SH-SY5Y (cell line): ENCODE results near the gene PKNOX2.

Experiments used
- GATA2 ChIP-seq: IDR thresholded peaks from 2 replicates; pipeline ENCODE4 v1.6.1; 2011; ENCODE audit warnings: mild to moderate bottlenecking, low read depth, low read length
- GATA3 ChIP-seq: IDR thresholded peaks from 2 replicates; pipeline ENCODE4 v1.6.1; 2011; ENCODE audit warnings: low read depth, mild to moderate bottlenecking, low read length, moderate library complexity

DNA sequence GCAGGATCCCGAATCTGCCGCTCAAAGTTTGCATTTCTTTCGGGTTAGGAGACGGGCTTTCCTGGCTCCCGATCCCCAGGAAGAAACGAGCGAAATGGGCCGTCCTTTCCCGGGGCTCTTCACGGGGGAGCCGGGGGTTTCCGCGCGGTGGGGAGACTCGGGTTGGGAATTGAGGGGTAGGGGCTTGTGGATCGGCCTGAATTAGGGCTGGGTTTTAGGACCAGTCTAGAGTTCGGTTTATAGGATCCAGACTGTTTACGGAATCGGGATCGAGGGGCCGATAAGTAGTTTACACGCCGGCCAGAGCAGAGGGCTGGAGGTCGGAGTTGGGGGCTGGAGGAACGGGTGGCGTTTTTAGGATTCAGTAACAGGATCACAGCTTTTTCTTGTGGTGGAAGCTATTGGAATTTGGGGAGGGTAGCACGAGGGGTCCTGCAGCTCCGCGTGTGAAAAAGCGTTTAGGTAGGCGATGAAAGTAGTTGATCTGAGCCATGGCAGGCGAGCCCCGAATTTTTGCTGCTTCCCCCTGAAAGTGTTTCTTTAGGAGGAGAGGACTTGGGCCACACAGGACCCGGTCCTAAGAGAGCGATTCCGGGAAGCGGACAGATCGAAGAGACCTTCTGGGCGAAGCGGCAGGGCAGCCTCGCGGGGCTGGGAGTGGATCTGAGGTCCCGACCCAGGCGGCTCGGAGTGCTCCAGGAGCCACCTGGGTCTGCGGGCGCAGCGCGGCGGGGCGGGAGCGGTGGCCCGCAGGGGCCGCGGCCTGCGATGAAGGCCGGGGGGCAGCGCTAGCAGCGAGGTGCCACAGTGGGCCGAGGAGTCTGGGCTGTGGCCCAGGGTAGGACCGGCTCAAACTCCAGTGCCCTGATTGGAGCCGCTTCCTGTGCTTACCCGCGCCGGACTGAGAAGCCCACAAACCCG is 1.6 kb downstream of the PKNOX2 start:
- TF ChIP-seq GATA3 (no peak), GATA2 (no peak)
